ENCODE results near the gene NUDT7.

The NUDT7 gene

GRCh38 chr16:77722309-77723107 is at the start of gene NUDT7:
TSS of gene NUDT7 (plus strand) at chr16:77722514. CDS start at chr16:77722583, 69 bp downstream.
- DNase-seq: peak; percentile 98

- DNase-seq: no peak
Measured at GRCh38 chr16:77674888-77675287, 47.4 kb upstream of the NUDT7 start.

GRCh38 chr16:77675464-77676324 is 46.6 kb upstream of the NUDT7 start:
- peak; percentile 85 for DNase-seq

GRCh38 chr16:77677129-77677528 is 45.2 kb upstream of the NUDT7 start:
- DNase-seq: no peak

GRCh38 chr16:77679391-77679790 is 42.9 kb upstream of the NUDT7 start:
- DNase-seq: no peak

- no peak for DNase-seq
Measured at GRCh38 chr16:77679901-77680300, 42.4 kb upstream of the NUDT7 start.

GRCh38 chr16:77680496-77680895 is 41.8 kb upstream of the NUDT7 start:
- DNase-seq: no peak

GRCh38 chr16:77682586-77682985 is 39.7 kb upstream of the NUDT7 start:
- DNase-seq: no peak

- no peak for DNase-seq
Measured at GRCh38 chr16:77683397-77684180, 38.7 kb upstream of the NUDT7 start.

GRCh38 chr16:77684181-77684526 is 38.2 kb upstream of the NUDT7 start:
- DNase-seq: no peak

GRCh38 chr16:77686385-77686784 is 35.9 kb upstream of the NUDT7 start:
- DNase-seq: no peak

- DNase-seq: no peak
Measured at GRCh38 chr16:77689971-77690370, 32.3 kb upstream of the NUDT7 start.

- no peak for DNase-seq
Measured at GRCh38 chr16:77690416-77690815, 31.9 kb upstream of the NUDT7 start.

- DNase-seq: no peak
Measured at GRCh38 chr16:77692612-77693011, 29.7 kb upstream of the NUDT7 start.

GRCh38 chr16:77696149-77696548 is 26.2 kb upstream of the NUDT7 start:
- no peak for DNase-seq

- DNase-seq: no peak
Measured at GRCh38 chr16:77700846-77701245, 21.5 kb upstream of the NUDT7 start.

GRCh38 chr16:77705351-77705750 is 17.0 kb upstream of the NUDT7 start:
- no peak for DNase-seq

- DNase-seq: no peak
Measured at GRCh38 chr16:77711179-77711578, 11.1 kb upstream of the NUDT7 start.

- no peak for DNase-seq
Measured at GRCh38 chr16:77711775-77712174, 10.5 kb upstream of the NUDT7 start.

GRCh38 chr16:77715145-77715544 is 7.2 kb upstream of the NUDT7 start:
- DNase-seq: no peak

GRCh38 chr16:77721752-77722308 is 484 bp upstream of the NUDT7 start:
- DNase-seq: no peak

- no peak for DNase-seq
Measured at GRCh38 chr16:77723108-77723514, 797 bp downstream of the NUDT7 start.

- no peak for DNase-seq
Measured at GRCh38 chr16:77724174-77724573, 1.9 kb downstream of the NUDT7 start.
